Measurements from ENCODE around the gene EIF4G3. TPM values are rescaled to one million over a fixed set of nuclear protein-coding genes. Genes with fewer than 3 reads are reported as not detected.

The EIF4G3 gene
- total and polyA plus RNA-seq, 2 donors (not counting 1 experiment from before 2014, with no cell fraction given): 33.6 to 76.0 TPM

GRCh38 chr1:21068937-21069336, 107.8 kb downstream of the EIF4G3 start:
- ATAC-seq (ENCODE audit: low read depth) (no peak), DNase-seq (no peak)
- Histone ChIP-seq H2AFZ (ENCODE audit: insufficient read depth, low read depth, low read length, poor library complexity, severe bottlenecking) (no peak overlapping the region), H3K79me2 (ENCODE audit: control insufficient read depth, insufficient read depth, low read length) (peaks cover 23% of the 10 kb centered on the region), H3K9me3 (ENCODE audit: control extremely low read depth in 1 of 3, control insufficient read depth in 2 of 3, insufficient read depth in 1 of 3, low read length in 2 of 3) (no peaks in the 10 kb centered on the region), H3K4me3 (ENCODE audit: control extremely low read depth in 1 of 5, extremely low read depth in 1 of 5, insufficient read depth in 1 of 5, low read depth in 2 of 5, low read length in 4 of 5) (no peak overlapping the region), H4K20me1 (ENCODE audit: control insufficient read depth, insufficient read depth, low read length, poor library complexity, severe bottlenecking) (peaks cover 5% of the 10 kb centered on the region), H3K27ac (ENCODE audit: low read length in 2 of 2) (no peak overlapping the region), H3K9ac (ENCODE audit: low read length) (no peak overlapping the region), H3K27me3 (replicated peaks in 1 of 4; ENCODE audit: control extremely low read depth in 1 of 4, control insufficient read depth in 3 of 4, insufficient read depth in 4 of 4, low read length in 3 of 4) (no peaks in the 10 kb centered on the region), H3K4me1 (ENCODE audit: control insufficient read depth in 2 of 2, insufficient read depth in 2 of 2, low read length in 2 of 2) (peaks cover 4 to 5% of the 10 kb centered on the region in 2 donors), H3K4me2 (replicated peaks; ENCODE audit: low read depth, low read length, poor library complexity, severe bottlenecking) (no peak overlapping the region), H3K36me3 (replicated peaks in 1 of 2; ENCODE audit: control extremely low read depth in 1 of 2, control insufficient read depth in 1 of 2, extremely low read depth in 1 of 2, insufficient read depth in 2 of 2, low read length in 1 of 2) (peaks cover 4 to 10% of the 10 kb centered on the region in 2 experiments)
- TF ChIP-seq EZH2 (IDR thresholded peaks at IDR 0.05; ENCODE audit: borderline replicate concordance, insufficient read depth, low read depth, low read length, poor library complexity, severe bottlenecking): no peak
- TF ChIP-seq, protein P1, sequence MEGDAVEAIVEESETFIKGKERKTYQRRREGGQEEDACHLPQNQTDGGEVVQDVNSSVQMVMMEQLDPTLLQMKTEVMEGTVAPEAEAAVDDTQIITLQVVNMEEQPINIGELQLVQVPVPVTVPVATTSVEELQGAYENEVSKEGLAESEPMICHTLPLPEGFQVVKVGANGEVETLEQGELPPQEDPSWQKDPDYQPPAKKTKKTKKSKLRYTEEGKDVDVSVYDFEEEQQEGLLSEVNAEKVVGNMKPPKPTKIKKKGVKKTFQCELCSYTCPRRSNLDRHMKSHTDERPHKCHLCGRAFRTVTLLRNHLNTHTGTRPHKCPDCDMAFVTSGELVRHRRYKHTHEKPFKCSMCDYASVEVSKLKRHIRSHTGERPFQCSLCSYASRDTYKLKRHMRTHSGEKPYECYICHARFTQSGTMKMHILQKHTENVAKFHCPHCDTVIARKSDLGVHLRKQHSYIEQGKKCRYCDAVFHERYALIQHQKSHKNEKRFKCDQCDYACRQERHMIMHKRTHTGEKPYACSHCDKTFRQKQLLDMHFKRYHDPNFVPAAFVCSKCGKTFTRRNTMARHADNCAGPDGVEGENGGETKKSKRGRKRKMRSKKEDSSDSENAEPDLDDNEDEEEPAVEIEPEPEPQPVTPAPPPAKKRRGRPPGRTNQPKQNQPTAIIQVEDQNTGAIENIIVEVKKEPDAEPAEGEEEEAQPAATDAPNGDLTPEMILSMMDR (IDR thresholded peaks at IDR 0.05): no peak
- H3K27ac Mint-ChIP-seq: no peak overlapping the region
- H3K4me3 Mint-ChIP-seq: no peak overlapping the region
- POLR2A ChIA-PET: no interaction called here
- intact Hi-C loops (cut with micrococcal nuclease): no loop called here
- H3K9me3 Mint-ChIP-seq (ENCODE audit: insufficient read depth): no peaks in the 10 kb centered on the region
- H3K27me3 Mint-ChIP-seq: no peaks in the 10 kb centered on the region
- CTCF ChIA-PET: no interaction called here
- peaks cover 4% of the 10 kb centered on the region for H3K4me1 Mint-ChIP-seq

GRCh38 chr1:21067551-21068227, 109.0 kb downstream of the EIF4G3 start:
- no peak for TF ChIP-seq EZH2 (IDR thresholded peaks at IDR 0.05; ENCODE audit: borderline replicate concordance, insufficient read depth, low read depth, low read length, poor library complexity, severe bottlenecking)
- TF ChIP-seq, protein P1 (IDR thresholded peaks at IDR 0.05): no peak

More at GRCh38 chr1:21067551-21068227, 109.0 kb downstream of the EIF4G3 start:
- no peak for ATAC-seq (ENCODE audit: low read depth)
- Histone ChIP-seq H3K4me3 (ENCODE audit: control extremely low read depth in 1 of 5, extremely low read depth in 1 of 5, insufficient read depth in 1 of 5, low read depth in 2 of 5, low read length in 4 of 5) (no peak overlapping the region), H3K27me3 (replicated peaks in 1 of 4; ENCODE audit: control extremely low read depth in 1 of 4, control insufficient read depth in 3 of 4, insufficient read depth in 4 of 4, low read length in 3 of 4) (no peaks in the 10 kb centered on the region), H3K9ac (ENCODE audit: low read length) (no peak overlapping the region), H2AFZ (ENCODE audit: insufficient read depth, low read depth, low read length, poor library complexity, severe bottlenecking) (no peak overlapping the region), H3K4me2 (replicated peaks; ENCODE audit: low read depth, low read length, poor library complexity, severe bottlenecking) (no peak overlapping the region), H4K20me1 (ENCODE audit: control insufficient read depth, insufficient read depth, low read length, poor library complexity, severe bottlenecking) (peaks cover 5% of the 10 kb centered on the region), H3K79me2 (ENCODE audit: control insufficient read depth, insufficient read depth, low read length) (peaks cover 16% of the 10 kb centered on the region), H3K9me3 (ENCODE audit: control extremely low read depth in 1 of 3, control insufficient read depth in 2 of 3, insufficient read depth in 1 of 3, low read length in 2 of 3) (no peaks in the 10 kb centered on the region), H3K36me3 (replicated peaks in 1 of 2; ENCODE audit: control extremely low read depth in 1 of 2, control insufficient read depth in 1 of 2, extremely low read depth in 1 of 2, insufficient read depth in 2 of 2, low read length in 1 of 2) (peaks cover under 1 to 3% of the 10 kb centered on the region in 2 experiments), H3K4me1 (ENCODE audit: control insufficient read depth in 2 of 2, insufficient read depth in 2 of 2, low read length in 2 of 2) (peaks cover 4 to 5% of the 10 kb centered on the region in 2 donors), H3K27ac (ENCODE audit: low read length in 2 of 2) (no peak overlapping the region)
- H3K4me1 Mint-ChIP-seq: peaks cover 4% of the 10 kb centered on the region
- DNase-seq: no peak
- WGBS (ENCODE audit: insufficient coverage): no CpG with 5 or more reads among the region's 6 CpGs
- intact Hi-C loops (cut with micrococcal nuclease): no loop called here
- POLR2A ChIA-PET: no interaction called here
- no peaks in the 10 kb centered on the region for H3K9me3 Mint-ChIP-seq (ENCODE audit: insufficient read depth)
- CTCF ChIA-PET: no interaction called here
- H3K27me3 Mint-ChIP-seq: no peaks in the 10 kb centered on the region
- no peak overlapping the region for H3K27ac Mint-ChIP-seq
- H3K4me3 Mint-ChIP-seq: no peak overlapping the region
